SJSA1 (cell line): ENCODE results near the gene CLRN2. TPM values are rescaled to one million over a fixed set of nuclear protein-coding genes. Genes with fewer than 3 reads are reported as not detected.
"Not testable (repeated sequence)": the region's sequence is repeated elsewhere in the genome, so short reads cannot be mapped to it uniquely, and the experiment has no call there.

Experiments
- DNase-seq, 2 experiments: peaks; one replicate each; pipeline ENCODE4 v3.0.0-alpha.2; 2015 to 2020; ENCODE audit warnings: low spot score in 2 of 2, low read depth in 1 of 2
- H3K27ac ChIP-seq: fragments of 250-450 bp; sonication (Bioruptor Pico); 2 replicates; pipeline ENCODE4 v1.5.1; 2020; ENCODE audit warnings: mild to moderate bottlenecking, moderate library complexity
- H3K27me3 ChIP-seq: fragments of 250-450 bp; sonication (Bioruptor Pico); replicated peaks from 2 replicates; pipeline ENCODE4 v1.5.1; 2020; ENCODE audit warnings: mild to moderate bottlenecking, moderate library complexity
- H3K36me3 ChIP-seq: fragments of 250-450 bp; sonication (Bioruptor Pico); 2 replicates; pipeline ENCODE4 v1.5.1; 2020; ENCODE audit warnings: mild to moderate bottlenecking
- H3K4me1 ChIP-seq: fragments of 250-450 bp; sonication (Bioruptor Pico); replicated peaks from 2 replicates; pipeline ENCODE4 v1.6.1; 2021; ENCODE audit warnings: mild to moderate bottlenecking
- H3K4me3 ChIP-seq: fragments of 250-450 bp; sonication (Bioruptor Pico); 2 replicates; pipeline ENCODE4 v1.5.1; 2020; ENCODE audit warnings: mild to moderate bottlenecking
- H3K9me3 ChIP-seq: fragments of 250-450 bp; sonication (Bioruptor Pico); replicated peaks from 2 replicates; pipeline ENCODE4 v1.5.1; 2020; ENCODE audit warnings: mild to moderate bottlenecking
- total RNA-seq: library from RNA; depleted of rRNA; stranded (reverse); fragments of >200 nt; shearing (Covaris generic); gene quantifications from 2 replicates; pipeline ENCODE4 v1.2.3, GENCODE V29; 2014; rRNA removed

Gene CLRN2
- total RNA-seq, 1 experiment from 2014 or later = not detected

GRCh38 chr4:17562157-17562556 is 47.2 kb downstream of the CLRN2 start:
- DNase-seq = no peak
- Histone ChIP-seq H3K27ac (no peak overlapping the region), H3K4me1 (no peaks in the 10 kb centered on the region), H3K27me3 (no peaks in the 10 kb centered on the region), H3K4me3 (no peak overlapping the region), H3K36me3 (no peaks in the 10 kb centered on the region), H3K9me3 (no peaks in the 10 kb centered on the region)

GRCh38 chr4:17565846-17566245 is 50.9 kb downstream of the CLRN2 start:
- H3K4me1 ChIP-seq = no peaks in the 10 kb centered on the region
- H3K36me3 ChIP-seq = no peaks in the 10 kb centered on the region
- no peaks in the 10 kb centered on the region for H3K9me3 ChIP-seq
- DNase-seq = no peak
- no peak overlapping the region for H3K27ac ChIP-seq
- H3K27me3 ChIP-seq = no peaks in the 10 kb centered on the region
- no peak overlapping the region for H3K4me3 ChIP-seq

- DNase-seq = no peak
- Histone ChIP-seq H3K4me3 (no peak overlapping the region), H3K27me3 (no peaks in the 10 kb centered on the region), H3K9me3 (no peaks in the 10 kb centered on the region), H3K36me3 (no peaks in the 10 kb centered on the region), H3K4me1 (no peaks in the 10 kb centered on the region), H3K27ac (no peak overlapping the region)
Measured at GRCh38 chr4:17567271-17567670, 52.3 kb downstream of the CLRN2 start.

GRCh38 chr4:17574206-17574605 is 59.2 kb downstream of the CLRN2 start:
- Histone ChIP-seq H3K27ac (no peak overlapping the region), H3K36me3 (no peaks in the 10 kb centered on the region), H3K27me3 (no peaks in the 10 kb centered on the region), H3K9me3 (no peaks in the 10 kb centered on the region), H3K4me3 (no peak overlapping the region), H3K4me1 (0 out of 2 replicates have a peak, but pooled peaks cover 3% of the 10 kb centered on the region)
- DNase-seq = no peak

- H3K36me3 ChIP-seq, H3K9me3 ChIP-seq, DNase-seq, H3K4me1 ChIP-seq, H3K27ac ChIP-seq, H3K4me3 ChIP-seq, H3K27me3 ChIP-seq: not testable (repeated sequence)
Measured at GRCh38 chr4:17575177-17575576, 60.2 kb downstream of the CLRN2 start.

Other genes starting within 250 kb of the CLRN2 start
- 10.1 and 24.5 TPM in 2 replicates for gene QDPR, start 3.1 kb upstream of the CLRN2 start, total RNA-seq
- 56.0 and 61.1 TPM in 2 replicates for gene LAP3, start 62.0 kb downstream of the CLRN2 start, total RNA-seq
- gene MED28, start 99.5 kb downstream of the CLRN2 start, total RNA-seq = 4.5 and 4.9 TPM in 2 replicates